Spleen (tissue), 11 donors: ENCODE results near the gene SGSH. TPM values are rescaled to one million over a fixed set of nuclear protein-coding genes. Genes with fewer than 3 reads are reported as not detected.

Experiments
- DNase-seq: peaks from one replicate; pipeline ENCODE4 v3.0.0-alpha.2; 2020
- H3K27ac ChIP-seq, 8 donors: fragments of 200-600 bp; sonication (generic) in 7 of 8; 1 replicate in 4 of 8; 2 replicates in 4 of 8; pipeline versions ENCODE4 v1.5.0 to v1.8.0; 2016 to 2021; ENCODE audit warnings: inconsistent platforms in 4 of 8, mild to moderate bottlenecking in 4 of 8, moderate library complexity in 1 of 8
- H3K27me3 ChIP-seq, 7 donors: fragments of 200-600 bp; sonication (generic) in 6 of 7; replicated peaks in 1 of 7; 1 replicate in 4 of 7; 2 replicates in 3 of 7; pipeline versions ENCODE4 v1.5.0 to v1.8.0; 2016 to 2021; ENCODE audit warnings: inconsistent platforms in 3 of 7, mild to moderate bottlenecking in 1 of 7
- H3K36me3 ChIP-seq, 6 donors: fragments of 200-600 bp; sonication (generic) in 5 of 6; 1 replicate in 4 of 6; 2 replicates in 2 of 6; pipeline versions ENCODE4 v1.5.0 to v1.8.0; 2016 to 2021; ENCODE audit warnings: inconsistent platforms in 2 of 6
- H3K4me1 ChIP-seq, 6 donors: fragments of 200-600 bp; sonication (generic) in 5 of 6; 1 replicate in 3 of 6; 2 replicates in 3 of 6; pipeline versions ENCODE4 v1.5.0 to v1.8.0; 2016 to 2021; ENCODE audit warnings: inconsistent platforms in 3 of 6
- H3K4me3 ChIP-seq, 8 donors: fragments of 200-600 bp; sonication (generic) in 7 of 8; 1 replicate in 4 of 8; 2 replicates in 4 of 8; pipeline versions ENCODE4 v1.5.0 to v1.8.0; 2016 to 2021; ENCODE audit warnings: inconsistent platforms in 4 of 8, mild to moderate bottlenecking in 4 of 8, moderate library complexity in 2 of 8
- H3K9me3 ChIP-seq, 8 donors: fragments of 200-600 bp; sonication (generic) in 7 of 8; 1 replicate in 4 of 8; 2 replicates in 4 of 8; pipeline versions ENCODE4 v1.5.0 to v1.8.0; 2016 to 2021; ENCODE audit warnings: inconsistent platforms in 4 of 8
- POLR2A ChIP-seq, 3 donors: fragments of 450-650 bp; IDR thresholded peaks; one replicate each; pipeline ENCODE4 v1.5.1; 2017; ENCODE audit warnings: antibody characterized with exemption in 3 of 3, mild to moderate bottlenecking in 1 of 3
- POLR2AphosphoS5 ChIP-seq, 3 donors: sonication (generic); formaldehyde crosslinking; IDR thresholded peaks; one replicate each; pipeline ENCODE4 v1.5.1; 2017; ENCODE audit warnings: antibody characterized with exemption in 3 of 3
- WGBS, 5 donors: extraction: QIAGEN DNeasy Blood & Tissue Kit in 3 of 5; methylation state at CpG; one replicate each; pipeline versions ENCODE4 v1.1.5 to v1.1.7; 2013 to 2018; 5-methylcytosine and 5-hydroxymethylcytosine counted together
- intact Hi-C: fragments of 100-400 bp; cut with DNase I; formaldehyde crosslinking; loops from one replicate; pipeline ENCODE4 v1.15.0; 2023; ENCODE audit warnings: low total_unique reads
- polyA plus RNA-seq, 3 donors: library from polyadenylated mRNA; stranded (reverse); fragments of 200-250 nt; gene quantifications; one replicate each; pipeline ENCODE4 v1.2.1, GENCODE V29; 2013
- total RNA-seq, 7 donors: library from RNA; depleted of rRNA in 3 of 7; stranded (reverse); fragments of >200 nt in 3 of 7; fragmentation: NEBNext Ultra II Directional in 4 of 7; extraction: Animal tissue kit (Norgen Biotek cat#: 25700) in 4 of 7; gene quantifications; one replicate each; pipeline versions ENCODE4 v1.1.0 to v1.2.1, GENCODE V29; 2016 to 2021
- TF ChIP-seq, protein P1 (sequence below), 11 experiments: fragments of 200-600 bp in 7 of 11; fragments of 450-650 bp in 4 of 11; sonication (generic) in 4 of 11; IDR thresholded peaks in 8 of 11; conservative IDR thresholded peaks in 3 of 11; 1 replicate in 7 of 11; 2 replicates in 4 of 11; pipeline versions ENCODE4 v1.4.0 to v1.8.0; 2016 to 2021; ENCODE audit warnings: antibody characterized with exemption in 11 of 11, inconsistent platforms in 4 of 11, mild to moderate bottlenecking in 1 of 11
- donor health status: healthy with polysubstance abuse.
- donor health status: DM: no; HTN: no; CAD: no; lungs with moderate emphysema.
- donor health status: DM: no; HTN: no; CAD: no.
- donor health status: Bipolar disorder and iron deficiency.
- donor health status: healthy.
- donor health status: DM: no; HTN: no; CAD: no.
- donor health status: DM: yes; HTN: yes; CAD: no.

The SGSH gene
- total and polyA plus RNA-seq, 10 donors, result 23.6 to 137 (median 90.3) TPM

DNA sequence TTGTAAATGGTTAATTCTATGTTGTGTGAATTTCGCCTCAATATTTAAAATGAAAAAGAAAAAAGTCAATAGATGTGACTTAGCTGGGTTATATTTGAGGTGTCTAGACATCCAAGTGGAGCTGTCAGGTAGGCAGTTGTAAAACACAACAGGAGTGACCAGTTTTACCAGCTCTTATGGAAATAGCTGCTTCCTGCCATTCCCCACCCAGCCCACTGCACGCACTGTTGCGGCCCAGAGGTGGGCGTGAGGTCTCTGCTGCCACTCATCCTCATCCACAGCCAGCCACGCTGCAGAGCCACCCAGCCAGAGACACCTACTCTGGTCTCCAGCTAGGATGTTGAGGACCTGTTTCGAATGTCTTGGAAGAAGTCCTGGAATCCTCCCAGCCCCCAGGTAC, 53.7 kb downstream of the SGSH start:
- Histone ChIP-seq H3K9me3 (no peaks in the 10 kb centered on the region), H3K27ac (no peak overlapping the region), H3K27me3 (no peaks in the 10 kb centered on the region), H3K4me3 (no peak overlapping the region), H3K36me3 (no peaks in the 10 kb centered on the region), H3K4me1 (no peaks in the 10 kb centered on the region)
- intact Hi-C loops, result no loop called here
- DNase-seq, result no peak
- 78 to 89% (median 83%) methylated on average over 6 of the region's 6 CpGs for WGBS, 5 donors
- no peak for TF ChIP-seq POLR2A (IDR thresholded peaks at IDR 0.05)
- no peak for TF ChIP-seq POLR2AphosphoS5 (IDR thresholded peaks at IDR 0.05)

DNA sequence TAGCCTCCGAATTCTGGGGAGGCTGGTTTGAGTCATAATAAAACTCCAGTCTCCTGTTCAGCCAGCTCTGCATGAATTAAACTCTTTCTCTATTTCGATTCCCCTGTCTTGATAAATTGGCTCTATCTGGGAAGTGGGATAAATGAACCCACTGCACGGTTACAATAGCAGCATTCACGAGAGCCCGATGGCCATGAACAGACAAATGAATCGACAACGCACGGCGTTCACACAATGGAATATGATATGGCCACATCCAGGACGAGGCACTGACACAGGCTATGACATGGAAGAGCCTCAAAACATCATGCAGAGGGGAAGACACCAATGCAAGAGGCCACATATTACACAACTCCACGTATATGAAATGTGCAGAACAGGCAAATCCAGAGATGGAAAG, 55.9 kb downstream of the SGSH start:
- no peaks in the 10 kb centered on the region for H3K9me3 ChIP-seq
- H3K27me3 ChIP-seq, result peaks cover 0 to 8% (median 0%) of the 10 kb centered on the region in 7 donors
- WGBS, 5 donors, result 77 to 89% (median 81%) methylated on average over 11 of the region's 11 CpGs
- H3K36me3 ChIP-seq, result no peaks in the 10 kb centered on the region
- intact Hi-C loops, result no loop called here
- TF ChIP-seq, protein P1, sequence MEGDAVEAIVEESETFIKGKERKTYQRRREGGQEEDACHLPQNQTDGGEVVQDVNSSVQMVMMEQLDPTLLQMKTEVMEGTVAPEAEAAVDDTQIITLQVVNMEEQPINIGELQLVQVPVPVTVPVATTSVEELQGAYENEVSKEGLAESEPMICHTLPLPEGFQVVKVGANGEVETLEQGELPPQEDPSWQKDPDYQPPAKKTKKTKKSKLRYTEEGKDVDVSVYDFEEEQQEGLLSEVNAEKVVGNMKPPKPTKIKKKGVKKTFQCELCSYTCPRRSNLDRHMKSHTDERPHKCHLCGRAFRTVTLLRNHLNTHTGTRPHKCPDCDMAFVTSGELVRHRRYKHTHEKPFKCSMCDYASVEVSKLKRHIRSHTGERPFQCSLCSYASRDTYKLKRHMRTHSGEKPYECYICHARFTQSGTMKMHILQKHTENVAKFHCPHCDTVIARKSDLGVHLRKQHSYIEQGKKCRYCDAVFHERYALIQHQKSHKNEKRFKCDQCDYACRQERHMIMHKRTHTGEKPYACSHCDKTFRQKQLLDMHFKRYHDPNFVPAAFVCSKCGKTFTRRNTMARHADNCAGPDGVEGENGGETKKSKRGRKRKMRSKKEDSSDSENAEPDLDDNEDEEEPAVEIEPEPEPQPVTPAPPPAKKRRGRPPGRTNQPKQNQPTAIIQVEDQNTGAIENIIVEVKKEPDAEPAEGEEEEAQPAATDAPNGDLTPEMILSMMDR (IDR thresholded peaks at IDR 0.05 in 8 of 11, conservative IDR thresholded peaks at IDR 0.05 in 3 of 11), result no peak
- no peak for TF ChIP-seq POLR2A (IDR thresholded peaks at IDR 0.05)
- TF ChIP-seq POLR2AphosphoS5 (IDR thresholded peaks at IDR 0.05), result no peak
- no peak overlapping the region for H3K4me3 ChIP-seq
- DNase-seq, result no peak
- H3K4me1 ChIP-seq, result no peaks in the 10 kb centered on the region
- H3K27ac ChIP-seq, result no peak overlapping the region

DNA sequence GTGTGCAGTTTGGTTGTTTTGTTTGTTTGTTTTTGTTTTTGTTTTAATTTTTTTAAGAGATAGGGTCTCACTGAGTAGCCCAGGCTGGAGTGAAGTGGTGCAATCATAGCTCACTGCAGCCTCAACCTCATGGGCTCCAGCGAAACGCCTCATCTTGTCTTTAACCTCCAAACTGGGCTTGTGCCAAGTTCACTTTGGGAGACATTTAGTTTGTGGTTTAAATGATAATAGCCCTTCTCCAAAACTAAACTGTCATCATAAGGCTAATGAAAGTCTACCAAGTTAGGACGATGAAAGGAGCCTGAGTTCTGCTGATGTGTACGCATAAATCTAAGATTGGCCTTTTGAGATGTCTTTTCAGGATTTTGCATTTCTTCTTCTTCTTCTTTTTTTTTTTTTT, 56.8 kb downstream of the SGSH start:
- intact Hi-C loops, result no loop called here
- Histone ChIP-seq H3K36me3 (no peaks in the 10 kb centered on the region), H3K4me1 (no peaks in the 10 kb centered on the region), H3K27ac (no peak overlapping the region), H3K9me3 (no peaks in the 10 kb centered on the region), H3K4me3 (no peak overlapping the region), H3K27me3 (peaks cover 0 to 8% (median 0%) of the 10 kb centered on the region in 7 donors)
- no peak for DNase-seq
- TF ChIP-seq, protein P1 (IDR thresholded peaks at IDR 0.05 in 8 of 11, conservative IDR thresholded peaks at IDR 0.05 in 3 of 11), result no peak
- no peak for TF ChIP-seq POLR2AphosphoS5 (IDR thresholded peaks at IDR 0.05)
- no peak for TF ChIP-seq POLR2A (IDR thresholded peaks at IDR 0.05)
- 68 to 82% (median 79%) methylated on average over 4 of the region's 4 CpGs for WGBS, 5 donors

DNA sequence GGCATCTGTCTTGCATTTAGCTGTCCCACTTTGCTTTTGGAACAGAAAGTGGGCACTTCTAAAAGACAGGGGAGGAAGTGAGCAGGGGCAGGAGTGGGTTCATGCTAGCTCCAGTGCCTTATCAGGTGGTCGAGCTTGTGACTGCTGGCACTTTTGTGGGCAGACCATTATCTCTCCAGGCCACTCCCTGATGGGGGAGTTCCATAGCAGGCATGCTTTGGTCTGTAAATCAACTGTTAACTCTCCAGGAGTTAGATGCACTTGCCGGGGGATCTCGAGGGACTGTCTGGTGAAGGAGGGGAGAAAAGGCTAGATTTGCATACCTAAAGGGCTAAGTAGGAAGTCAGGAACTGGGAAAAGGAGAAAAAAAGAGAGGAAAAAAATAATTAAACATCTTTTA, 59.6 kb downstream of the SGSH start:
- no peak overlapping the region for H3K4me3 ChIP-seq
- H3K27me3 ChIP-seq, result peaks cover 0 to 8% (median 0%) of the 10 kb centered on the region in 7 donors
- no peaks in the 10 kb centered on the region for H3K36me3 ChIP-seq
- intact Hi-C loops, result no loop called here
- no peak for DNase-seq
- no peaks in the 10 kb centered on the region for H3K4me1 ChIP-seq
- WGBS, 5 donors, result 25 to 33% (median 30%) methylated on average over 3 of the region's 3 CpGs
- H3K27ac ChIP-seq, result no peak overlapping the region
- TF ChIP-seq POLR2AphosphoS5 (IDR thresholded peaks at IDR 0.05) (no peak), POLR2A (IDR thresholded peaks at IDR 0.05) (no peak)
- TF ChIP-seq, protein P1 (IDR thresholded peaks at IDR 0.05 in 8 of 11, conservative IDR thresholded peaks at IDR 0.05 in 3 of 11), result no peak
- H3K9me3 ChIP-seq, result peaks cover 0 to 15% (median 10%) of the 10 kb centered on the region in 8 donors

Other genes starting within 250 kb of the SGSH start
- 10 to 100 TPM in 6 of 7 donors, 1 to 10 TPM in 1; 5.6 to 33.6 (median 25.5) TPM for gene TBC1D16, start 184.5 kb downstream of the SGSH start, total RNA-seq
- 1 to 10 TPM; 1.3 to 5.4 (median 3.0) TPM for gene TBC1D16, start 184.5 kb downstream of the SGSH start, polyA plus RNA-seq
- 1 to 10 TPM; 1.2 to 8.3 (median 3.8) TPM for gene CCDC40, start 183.7 kb downstream of the SGSH start, total RNA-seq
- under 1 TPM; 0.30 to 0.70 (median 0.64) TPM for gene CCDC40, start 183.7 kb downstream of the SGSH start, polyA plus RNA-seq
- 100 to 1,000 TPM in 5 of 7 donors, 10 to 100 TPM in 2; 53.6 to 166 (median 133) TPM for gene GAA, start 118.8 kb downstream of the SGSH start, total RNA-seq
- gene GAA, start 118.8 kb downstream of the SGSH start, polyA plus RNA-seq, result 10 to 100 TPM; 22.7 to 53.8 (median 34.3) TPM
- gene EIF4A3, start 73.2 kb downstream of the SGSH start, total RNA-seq, result 10 to 100 TPM; 51.1 to 79.5 (median 67.7) TPM
- gene EIF4A3, start 73.2 kb downstream of the SGSH start, polyA plus RNA-seq, result 10 to 100 TPM; 37.3 to 61.5 (median 57.5) TPM
- gene CARD14, start 50.3 kb downstream of the SGSH start, total RNA-seq, result 1 to 10 TPM in 6 of 7 donors, under 1 TPM in 1; 0.68 to 4.8 (median 1.3) TPM
- 1 to 10 TPM in 2 of 3 donors, under 1 TPM in 1; 0.63 to 2.4 (median 1.4) TPM for gene CARD14, start 50.3 kb downstream of the SGSH start, polyA plus RNA-seq
- gene SLC26A11, start 94 bp upstream of the SGSH start, total RNA-seq, result 10 to 100 TPM; 22.8 to 39.7 (median 33.9) TPM
- gene SLC26A11, start 94 bp upstream of the SGSH start, polyA plus RNA-seq, result 10 to 100 TPM in 1 of 3 donors, 1 to 10 TPM in 2; 6.8 to 22.4 (median 8.2) TPM
- gene RNF213, start 40.5 kb upstream of the SGSH start, total RNA-seq, result 100 to 1,000 TPM; 303 to 481 (median 353) TPM
- 10 to 100 TPM; 36.7 to 78.7 (median 57.0) TPM for gene RNF213, start 40.5 kb upstream of the SGSH start, polyA plus RNA-seq
- gene ENDOV, start 194.8 kb upstream of the SGSH start, total RNA-seq, result 10 to 100 TPM; 20.3 to 47.4 (median 29.0) TPM
- gene ENDOV, start 194.8 kb upstream of the SGSH start, polyA plus RNA-seq, result 10 to 100 TPM in 2 of 3 donors, 1 to 10 TPM in 1; 9.7 to 22.2 (median 18.9) TPM